DOHH2 (cell line): ENCODE data around the gene SLC9B2.

Experiments
- EZH2phosphoT487 ChIP-seq: fragments of 200-600 bp; sonication (generic); IDR thresholded peaks from 2 replicates; pipeline ENCODE4 v1.6.1; 2017; ENCODE audit warnings: borderline replicate concordance, mild to moderate bottlenecking, antibody characterized with exemption, low read length, moderate library complexity, mixed read lengths
- TF ChIP-seq, protein P1 (sequence below): fragments of 200-600 bp; sonication (generic); IDR thresholded peaks from one replicate; pipeline ENCODE4 v1.5.1; 2014; ENCODE audit warnings: antibody characterized with exemption, mild to moderate bottlenecking, low read depth, low read length; ENCODE audit not compliant: poor library complexity, severe bottlenecking

DNA sequence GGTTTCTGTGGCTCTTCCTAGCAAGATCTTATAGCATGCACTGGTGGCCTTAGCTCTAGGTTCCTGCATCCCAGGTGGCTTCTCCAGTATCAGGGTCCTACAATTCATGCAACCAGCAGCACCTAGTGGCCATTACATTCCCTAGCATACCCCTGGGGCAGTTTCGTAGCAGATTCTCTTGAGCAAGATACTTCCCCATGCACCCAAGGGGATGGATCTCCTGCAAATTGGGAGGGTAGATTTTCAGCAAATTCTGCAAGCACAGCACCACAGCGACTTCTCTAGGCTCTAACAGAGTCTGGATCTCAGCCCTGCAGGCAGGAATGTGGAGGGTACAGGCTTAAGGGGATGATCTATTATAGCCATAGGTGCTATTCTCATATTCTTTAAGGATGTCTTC is 44.0 kb downstream of the SLC9B2 start:
- TF ChIP-seq, protein P1, sequence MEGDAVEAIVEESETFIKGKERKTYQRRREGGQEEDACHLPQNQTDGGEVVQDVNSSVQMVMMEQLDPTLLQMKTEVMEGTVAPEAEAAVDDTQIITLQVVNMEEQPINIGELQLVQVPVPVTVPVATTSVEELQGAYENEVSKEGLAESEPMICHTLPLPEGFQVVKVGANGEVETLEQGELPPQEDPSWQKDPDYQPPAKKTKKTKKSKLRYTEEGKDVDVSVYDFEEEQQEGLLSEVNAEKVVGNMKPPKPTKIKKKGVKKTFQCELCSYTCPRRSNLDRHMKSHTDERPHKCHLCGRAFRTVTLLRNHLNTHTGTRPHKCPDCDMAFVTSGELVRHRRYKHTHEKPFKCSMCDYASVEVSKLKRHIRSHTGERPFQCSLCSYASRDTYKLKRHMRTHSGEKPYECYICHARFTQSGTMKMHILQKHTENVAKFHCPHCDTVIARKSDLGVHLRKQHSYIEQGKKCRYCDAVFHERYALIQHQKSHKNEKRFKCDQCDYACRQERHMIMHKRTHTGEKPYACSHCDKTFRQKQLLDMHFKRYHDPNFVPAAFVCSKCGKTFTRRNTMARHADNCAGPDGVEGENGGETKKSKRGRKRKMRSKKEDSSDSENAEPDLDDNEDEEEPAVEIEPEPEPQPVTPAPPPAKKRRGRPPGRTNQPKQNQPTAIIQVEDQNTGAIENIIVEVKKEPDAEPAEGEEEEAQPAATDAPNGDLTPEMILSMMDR: peak; percentile 65
- no peak for TF ChIP-seq EZH2phosphoT487
